ENCODE measurements around the gene PTPRT. TPM values are rescaled to one million over a fixed set of nuclear protein-coding genes. Genes with fewer than 3 reads are reported as not detected.

Gene PTPRT
- total RNA-seq, 1 experiment from 2014 or later, result not detected

DNA sequence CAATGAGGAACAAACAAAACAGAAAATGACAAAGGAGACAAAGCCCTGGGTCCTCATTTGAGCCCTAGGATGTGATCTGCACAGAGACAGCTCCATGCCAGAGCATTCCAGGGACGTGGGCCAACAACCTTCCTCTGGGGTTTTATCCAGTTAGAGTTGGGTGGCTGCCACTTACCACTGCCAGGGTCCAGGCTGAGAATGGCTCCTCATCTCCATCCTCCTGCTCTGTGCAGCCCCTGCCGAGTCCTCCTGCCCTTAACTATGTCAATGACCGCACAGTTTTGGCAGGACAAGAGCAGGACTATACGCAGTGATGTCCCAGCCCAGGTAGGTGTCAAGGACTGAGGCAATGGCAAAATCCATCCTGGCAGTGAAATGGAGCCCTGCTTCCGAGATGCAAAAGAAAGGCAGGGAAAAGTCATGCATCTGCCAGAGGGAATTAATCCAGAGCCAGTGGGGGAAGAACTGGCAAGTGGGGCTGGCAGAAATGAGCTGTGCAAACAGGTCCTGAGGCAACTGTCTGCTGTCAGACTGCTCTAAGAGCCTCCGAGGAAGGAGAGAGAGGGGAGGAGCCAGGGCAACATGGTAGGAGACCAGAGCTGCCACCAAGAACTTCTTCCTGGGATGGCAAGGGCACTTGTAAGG is 449.4 kb downstream of the PTPRT start:
- no peak for DNase-seq (ENCODE audit: low read depth)

GRCh38 chr20:42739683-42740082 is 450.0 kb downstream of the PTPRT start:
- DNase-seq (ENCODE audit: low read depth), result no peak

DNA sequence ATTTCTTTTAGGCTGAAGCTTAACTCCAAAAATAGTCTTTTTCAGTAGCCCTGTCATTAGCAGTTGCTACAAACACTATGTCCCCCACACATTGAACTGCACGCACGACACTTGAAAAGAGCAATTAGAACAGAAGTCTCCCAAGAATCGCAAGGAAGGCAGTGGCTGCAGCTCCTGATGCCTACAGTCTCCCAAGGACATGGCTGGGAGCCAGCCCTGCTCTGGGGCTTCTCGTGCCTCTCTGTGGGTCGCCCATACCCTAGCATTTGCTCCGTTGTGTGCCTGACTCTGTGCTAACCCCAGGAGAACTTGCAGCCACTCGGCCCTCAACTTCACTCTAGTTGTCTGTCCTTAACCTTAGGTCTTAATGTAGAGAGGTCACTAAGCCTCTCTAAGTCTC is 454.2 kb downstream of the PTPRT start:
- no peak for DNase-seq (ENCODE audit: low read depth)

DNA sequence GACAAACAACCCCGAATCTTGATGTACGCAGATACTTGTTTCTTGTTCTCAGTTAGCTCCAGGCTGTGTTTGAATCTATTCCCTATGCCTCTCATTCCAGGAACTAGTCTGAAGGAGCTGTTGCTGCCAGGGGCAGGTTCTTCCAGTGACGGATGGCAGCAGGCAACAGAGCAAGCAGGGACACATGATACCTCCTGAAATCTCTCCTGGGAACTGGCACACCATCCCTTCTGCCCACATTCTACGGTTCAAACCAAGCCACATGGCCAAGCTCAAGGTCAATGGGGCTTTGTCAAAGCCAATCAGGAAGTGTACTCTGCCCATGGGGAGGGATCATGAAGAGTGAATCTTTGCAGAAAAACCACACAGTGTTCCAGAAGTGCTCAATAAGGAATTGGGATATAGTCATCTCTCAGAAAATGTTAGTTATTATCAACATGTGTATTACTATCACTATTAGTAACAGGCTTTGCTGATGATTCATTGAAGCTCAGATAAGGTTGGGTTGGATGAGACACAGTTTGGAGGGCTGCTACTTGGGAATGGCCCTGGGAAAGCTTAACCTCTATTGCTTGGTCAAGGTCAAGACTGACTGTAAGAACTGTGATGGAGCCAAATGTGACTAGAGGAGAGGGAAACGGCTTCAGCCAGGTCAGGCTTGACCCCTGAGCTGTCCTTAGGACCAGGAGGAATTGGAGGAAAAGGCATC is 454.9 kb downstream of the PTPRT start:
- no peak for DNase-seq (ENCODE audit: low read depth)

GRCh38 chr20:42721923-42722322 is 467.8 kb downstream of the PTPRT start:
- DNase-seq (ENCODE audit: low read depth), result no peak

GRCh38 chr20:42714298-42715141 is 475.2 kb downstream of the PTPRT start:
- no peak for DNase-seq (ENCODE audit: low read depth)

DNA sequence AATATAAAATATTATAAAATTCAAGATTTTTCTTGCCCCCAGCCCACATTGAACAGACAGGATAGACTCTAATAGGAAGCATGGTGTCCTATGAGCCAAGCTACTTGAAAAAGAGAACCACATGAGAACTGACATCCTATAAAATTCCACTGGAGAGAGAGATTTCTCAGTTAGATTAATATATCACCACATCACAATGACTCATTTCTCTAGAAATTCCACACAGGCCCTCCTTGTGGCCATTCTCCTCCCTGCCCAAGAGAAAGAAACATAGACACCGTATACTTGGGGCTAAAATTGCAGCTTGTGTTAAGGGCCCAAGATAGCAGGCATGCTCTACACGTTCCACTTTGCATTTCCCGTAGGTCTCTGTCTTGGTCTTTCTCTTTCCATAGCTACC is 481.4 kb downstream of the PTPRT start:
- DNase-seq (ENCODE audit: low read depth), result no peak

DNA sequence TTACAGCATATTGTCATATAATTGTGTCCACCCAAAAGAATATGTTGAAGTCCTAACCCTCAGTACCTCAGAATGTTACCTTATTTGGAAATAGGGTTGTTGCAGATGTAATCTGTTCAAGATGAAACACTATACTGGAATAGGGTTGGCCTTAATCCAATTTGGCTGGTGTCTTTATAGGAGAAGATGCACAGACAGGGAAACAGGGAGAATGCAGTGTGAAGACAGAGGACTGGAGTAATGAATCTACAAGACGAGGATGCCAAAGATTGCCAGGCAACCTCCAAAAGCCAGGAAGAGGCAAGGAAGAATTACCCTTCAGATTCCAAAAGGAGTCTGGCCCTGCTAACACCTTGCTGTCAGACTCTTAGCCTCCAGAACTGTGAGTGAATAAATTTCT is 482.9 kb downstream of the PTPRT start:
- no peak for DNase-seq (ENCODE audit: low read depth)

DNA sequence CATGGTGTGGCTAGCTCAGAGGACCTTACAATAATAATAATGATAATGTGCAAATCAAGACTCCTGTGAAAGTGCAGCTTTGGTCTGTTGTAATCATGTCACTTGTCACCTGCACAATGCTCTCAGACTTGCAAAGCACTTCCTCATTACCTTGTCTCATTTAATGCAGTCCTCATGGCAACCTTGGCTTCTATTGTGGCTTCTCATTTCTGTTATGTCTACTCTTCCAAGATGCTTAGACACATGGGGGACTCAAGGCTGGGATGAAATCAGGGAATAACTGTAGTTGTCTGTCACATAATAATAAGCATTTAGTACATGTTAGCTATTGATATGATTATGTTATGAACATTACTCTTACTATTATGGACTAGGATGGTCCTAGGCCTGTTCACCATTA is 484.2 kb downstream of the PTPRT start:
- DNase-seq (ENCODE audit: low read depth), result no peak

- no peak for DNase-seq (ENCODE audit: low read depth)
Measured at GRCh38 chr20:42703744-42704143, 486.0 kb downstream of the PTPRT start.

DNA sequence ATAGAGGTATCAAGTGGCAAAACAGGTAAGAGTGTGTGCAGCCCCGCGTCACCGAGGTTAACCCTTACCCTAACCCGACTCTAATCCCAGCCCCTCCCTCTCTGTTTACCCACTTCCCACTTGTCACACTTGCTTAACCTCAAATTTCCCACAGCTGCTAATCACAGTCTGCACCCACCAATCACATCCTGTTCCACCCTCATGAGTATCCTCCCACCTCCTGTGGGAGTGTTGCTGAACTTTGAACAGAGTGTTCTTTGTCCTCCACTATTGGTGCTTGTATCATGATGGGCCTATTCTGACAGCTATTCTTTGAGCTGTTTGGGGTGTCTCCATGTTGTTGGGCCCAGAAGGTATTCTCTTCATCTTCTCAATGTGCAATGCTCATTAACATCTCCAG is 487.8 kb downstream of the PTPRT start:
- peak; percentile 3 for DNase-seq (ENCODE audit: low read depth)

DNA sequence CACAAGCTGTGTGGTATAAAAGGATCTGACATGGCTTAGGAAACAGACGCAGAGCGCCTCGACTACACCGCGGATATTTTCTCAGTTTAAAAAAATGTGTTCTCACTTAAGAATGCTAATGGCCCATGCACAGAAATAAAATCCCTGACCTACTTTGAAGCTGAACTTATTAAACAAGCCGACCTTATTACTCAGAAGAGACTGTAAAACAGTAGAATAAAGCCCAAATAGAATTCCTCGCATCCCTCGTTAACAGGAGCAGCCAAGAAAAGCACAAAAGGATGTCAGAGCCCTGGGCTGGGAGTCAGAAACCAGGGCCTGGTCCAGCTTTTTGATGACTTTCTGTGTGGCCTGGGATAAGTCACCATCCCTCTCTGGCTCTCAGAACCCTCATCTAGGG is 489.3 kb downstream of the PTPRT start:
- DNase-seq (ENCODE audit: low read depth), result no peak

DNA sequence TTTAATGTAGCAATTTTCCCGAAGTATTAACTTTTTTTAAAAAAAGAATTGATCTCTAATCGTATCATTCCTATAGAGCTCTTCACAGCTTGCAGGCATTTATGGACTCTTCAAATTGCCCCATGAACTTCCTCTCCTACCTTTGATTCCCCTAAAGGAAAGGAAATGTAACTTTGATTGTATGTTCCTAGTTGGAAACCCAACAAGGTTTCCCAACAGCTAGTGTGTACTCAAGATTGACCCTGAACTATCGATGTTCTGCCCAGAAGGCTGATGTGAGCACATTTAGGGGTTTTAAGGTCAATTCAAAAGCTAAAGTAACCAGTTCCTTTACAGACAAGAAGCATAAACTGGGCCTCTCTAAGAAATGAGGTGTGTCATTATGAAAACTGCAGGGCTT is 491.7 kb downstream of the PTPRT start:
- DNase-seq (ENCODE audit: low read depth), result no peak

DNA sequence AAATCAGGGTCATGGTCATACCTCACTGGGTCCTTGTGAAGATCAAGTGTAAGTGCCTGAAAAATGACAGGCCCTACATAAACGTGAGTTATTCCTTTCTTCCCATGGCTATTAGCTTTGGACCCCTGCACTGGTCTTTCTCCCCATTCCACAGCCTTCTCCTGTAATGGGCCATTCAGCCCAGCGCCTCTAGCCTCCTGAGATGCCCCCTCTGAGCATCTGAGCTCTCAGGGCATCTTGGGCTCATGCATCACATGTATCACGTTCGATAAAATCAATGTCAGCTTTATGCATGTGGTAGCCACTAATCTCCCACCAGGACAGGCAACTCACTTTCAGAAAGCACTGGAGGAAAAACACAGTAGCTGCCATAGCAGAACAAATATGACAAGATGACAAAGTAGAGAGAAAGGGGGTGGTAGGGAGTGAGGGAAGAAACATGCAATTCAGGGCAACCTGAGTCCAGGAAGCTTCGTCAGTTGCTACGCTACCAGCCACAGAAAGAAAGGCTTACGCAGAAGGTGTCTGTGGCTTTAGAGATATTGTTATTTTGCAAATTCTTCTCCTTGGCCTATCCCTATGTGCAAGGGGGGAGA is 498.8 kb downstream of the PTPRT start:
- no peak for DNase-seq (ENCODE audit: low read depth)

DNA sequence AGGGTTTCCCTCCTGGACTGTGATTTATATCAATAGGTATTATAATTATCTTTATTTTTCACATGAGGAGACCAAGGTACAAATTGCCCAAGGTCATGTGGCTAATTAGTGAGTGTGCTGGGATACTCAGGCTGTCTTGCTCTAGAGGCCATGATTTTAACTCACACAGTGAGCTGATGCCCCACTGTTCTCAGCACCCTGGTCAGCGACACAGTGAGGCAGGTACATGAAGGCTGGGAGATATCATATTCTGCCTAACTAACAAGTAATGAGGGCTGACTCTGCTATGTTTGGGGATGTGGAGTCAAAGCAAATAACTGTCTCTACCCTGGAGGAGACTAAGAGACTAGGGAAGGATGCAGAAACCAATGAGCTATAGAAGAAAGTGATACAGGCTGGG is 501.1 kb downstream of the PTPRT start:
- DNase-seq (ENCODE audit: low read depth), result no peak

- DNase-seq (ENCODE audit: low read depth), result no peak
Measured at GRCh38 chr20:42686057-42686456, 503.6 kb downstream of the PTPRT start.

DNA sequence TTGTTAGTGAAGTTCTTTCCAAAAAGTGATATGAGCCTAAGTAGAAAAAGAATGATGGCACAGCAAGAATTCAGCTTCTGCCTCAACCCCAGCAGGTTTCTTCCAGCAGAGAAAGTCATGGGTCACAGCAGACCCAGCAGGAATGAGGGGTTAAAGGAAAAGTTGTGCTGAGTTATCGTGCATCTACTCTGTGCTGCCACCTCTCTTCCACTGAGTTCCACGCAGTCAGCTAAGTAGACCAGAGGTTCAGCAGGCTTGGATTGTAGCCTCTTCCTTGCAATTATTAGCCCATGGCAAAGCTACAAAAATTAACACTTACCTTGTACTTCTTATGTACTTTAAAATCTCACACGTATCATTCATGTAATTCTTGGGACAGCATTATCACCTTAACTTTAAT is 510.8 kb downstream of the PTPRT start:
- no peak for DNase-seq (ENCODE audit: low read depth)

GRCh38 chr20:42656130-42656529 is 533.6 kb downstream of the PTPRT start:
- no peak for DNase-seq (ENCODE audit: low read depth)

GRCh38 chr20:42652266-42652665 is 537.4 kb downstream of the PTPRT start:
- DNase-seq (ENCODE audit: low read depth), result no peak

DNA sequence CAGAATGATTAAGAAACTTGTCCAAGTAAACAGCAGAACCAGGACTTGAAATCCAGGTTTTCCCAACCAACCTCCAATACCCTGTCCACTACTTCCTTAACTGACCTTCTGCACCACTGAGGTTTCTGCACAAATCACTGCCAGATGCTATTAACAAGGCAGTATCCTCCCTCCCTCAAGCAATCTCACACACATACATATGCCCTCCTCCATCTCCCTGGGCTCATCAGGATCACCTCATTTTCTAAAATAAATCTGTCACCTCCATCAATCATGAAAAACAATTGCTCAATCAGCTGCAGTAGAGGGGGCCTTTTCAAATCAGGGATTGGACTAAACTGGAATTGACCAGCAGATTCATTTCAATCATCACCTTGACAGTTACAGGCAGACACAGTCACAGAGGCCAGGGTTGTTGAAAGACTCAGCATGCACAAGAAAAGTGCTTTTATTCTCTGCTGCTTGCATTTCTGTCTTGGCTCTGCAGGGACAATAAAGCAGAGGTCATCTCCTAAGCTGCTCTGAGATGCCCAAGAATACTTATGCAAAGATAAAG is 539.4 kb downstream of the PTPRT start:
- DNase-seq (ENCODE audit: low read depth), result no peak

GRCh38 chr20:42649748-42650147 is 540.0 kb downstream of the PTPRT start:
- DNase-seq (ENCODE audit: low read depth), result no peak

DNA sequence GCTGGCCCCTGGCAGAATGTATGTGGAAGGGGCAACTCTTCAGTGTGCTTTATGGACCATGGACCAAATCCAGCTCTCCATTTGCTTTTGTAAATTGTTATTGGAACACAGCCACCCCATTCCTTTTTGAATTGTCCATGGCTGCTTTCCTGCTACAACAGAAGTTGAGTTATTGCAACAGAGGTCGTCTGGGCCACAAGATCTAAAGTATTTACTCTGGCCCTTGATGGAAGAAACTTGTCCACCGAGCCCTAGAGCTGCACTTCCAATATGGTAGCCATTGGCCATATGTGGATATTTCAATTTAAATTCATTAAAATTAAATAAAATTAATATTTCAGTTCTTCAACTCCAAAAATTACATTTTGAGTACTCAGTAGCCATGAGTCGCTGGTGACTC is 543.5 kb downstream of the PTPRT start:
- DNase-seq (ENCODE audit: low read depth), result no peak
